ENCODE results near the gene SPOP.
"Not testable (repeated sequence)": the region's sequence is repeated elsewhere in the genome, so short reads cannot be mapped to it uniquely, and the experiment has no call there.

SPOP gene

DNA sequence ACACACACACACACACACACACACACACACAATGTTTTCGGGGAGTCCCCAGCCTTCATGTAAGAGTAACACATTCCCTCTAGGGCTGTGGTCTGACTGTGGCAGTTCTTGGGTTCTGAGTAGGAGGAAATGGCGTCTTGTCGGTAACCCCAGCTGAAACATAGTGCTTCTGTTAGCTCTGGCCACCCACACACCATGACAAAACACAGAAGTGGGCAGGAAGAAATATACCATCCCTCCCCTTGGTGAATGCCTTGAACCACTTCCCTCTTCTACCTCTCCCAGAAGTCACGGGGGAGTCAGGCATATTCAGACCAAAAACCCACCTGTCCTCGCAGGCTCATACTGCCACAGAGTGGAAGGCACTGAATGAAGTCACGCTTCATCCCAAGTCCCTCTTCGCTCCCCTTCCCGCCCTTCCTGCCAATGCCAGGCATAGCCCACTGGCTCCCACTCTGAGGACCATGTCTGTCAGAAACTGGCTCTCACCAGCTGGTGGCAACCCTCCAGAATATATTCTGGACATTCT, 18.4 kb upstream of the SPOP start:
- in situ Hi-C loops (cut with HindIII; ENCODE audit: low sequenced_read_pairs), result no loop called here

DNA sequence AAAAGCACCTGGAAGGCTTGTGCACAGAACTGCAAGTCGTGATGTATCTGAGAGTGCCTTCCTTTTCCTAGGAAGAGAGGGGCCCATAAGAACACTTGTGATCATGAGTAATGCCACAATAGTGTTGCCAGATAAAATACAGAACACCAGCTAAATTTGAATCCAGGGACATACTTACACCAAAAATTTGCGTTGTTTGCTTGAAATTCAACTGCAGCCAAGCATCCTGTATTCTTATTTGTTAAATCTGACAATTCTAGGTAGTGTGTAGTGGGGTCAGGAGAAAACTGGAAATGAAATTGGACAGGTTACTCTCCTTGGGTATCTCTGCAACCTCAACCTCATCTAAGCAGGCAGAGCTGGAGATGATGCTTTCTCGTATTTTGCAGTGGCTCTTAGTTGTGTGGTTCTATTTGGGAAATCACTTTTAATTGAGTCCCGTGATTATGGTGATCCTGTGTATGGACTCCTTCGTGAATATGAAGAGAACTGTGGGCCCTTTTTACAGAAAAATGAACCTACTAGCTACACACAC, 17.9 kb upstream of the SPOP start:
- in situ Hi-C loops (cut with HindIII; ENCODE audit: low sequenced_read_pairs), result no loop called here

DNA sequence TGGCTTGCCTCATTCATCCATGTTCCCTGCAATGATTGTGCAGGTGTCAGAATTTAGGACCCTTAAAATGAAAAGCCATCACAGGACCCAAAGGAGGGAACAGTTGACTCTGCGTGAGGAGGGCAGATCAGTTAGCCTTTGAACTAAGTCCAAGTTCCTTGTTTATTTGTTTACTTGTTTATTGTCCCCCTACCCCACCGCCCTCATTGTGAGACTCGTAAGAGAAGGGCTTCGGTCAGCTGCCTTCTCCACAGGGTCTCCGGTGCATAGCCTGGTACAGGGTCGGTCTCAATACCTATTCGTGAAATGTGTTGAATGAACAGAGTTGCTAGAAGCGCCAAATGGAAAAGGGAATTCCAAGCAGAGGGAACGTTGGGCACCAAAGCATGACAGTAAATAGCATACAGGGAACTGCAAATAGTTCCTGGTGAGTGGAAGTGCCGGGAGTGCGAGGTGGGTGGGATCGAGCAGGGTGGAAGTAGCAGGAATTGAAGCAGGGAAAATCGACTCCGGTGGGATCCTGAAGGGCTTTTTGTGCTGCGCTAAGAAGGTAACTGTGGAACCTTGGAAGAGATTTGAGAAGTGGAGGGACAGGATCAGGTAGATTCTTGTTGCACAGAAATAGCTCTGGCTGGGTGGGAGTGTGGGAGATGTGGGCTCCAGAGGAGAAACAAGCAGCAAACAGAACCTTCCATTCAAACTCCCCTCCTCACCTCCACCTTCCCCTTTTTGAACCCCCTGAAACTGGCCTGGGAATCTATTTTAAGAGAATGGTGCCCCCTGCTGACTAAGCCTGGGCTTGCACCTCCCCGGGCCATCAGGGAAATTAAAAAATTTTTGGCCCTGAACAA, 17.2 kb upstream of the SPOP start:
- in situ Hi-C loops (cut with HindIII; ENCODE audit: low sequenced_read_pairs), result no loop called here

DNA sequence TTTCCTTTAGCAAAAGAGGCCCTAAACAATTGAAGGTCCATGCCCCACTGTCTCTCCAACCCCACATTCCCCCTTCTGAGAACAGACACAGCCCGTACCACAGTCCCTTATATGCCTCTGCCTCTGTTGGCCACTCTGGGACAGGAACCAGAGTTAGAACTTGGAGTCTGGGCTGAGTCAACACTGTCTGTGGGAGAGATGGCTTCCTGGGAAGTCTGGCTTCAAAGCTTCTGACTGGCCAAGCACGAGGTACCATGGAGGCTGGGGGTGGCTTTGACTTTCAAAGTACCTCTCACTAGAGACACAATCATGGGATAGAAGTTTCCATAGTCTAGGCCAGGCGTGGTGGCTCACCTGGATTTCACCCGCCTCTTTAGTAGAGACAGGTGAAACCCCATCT, 14.9 kb upstream of the SPOP start:
- in situ Hi-C loops (cut with HindIII; ENCODE audit: low sequenced_read_pairs), result no loop called here

DNA sequence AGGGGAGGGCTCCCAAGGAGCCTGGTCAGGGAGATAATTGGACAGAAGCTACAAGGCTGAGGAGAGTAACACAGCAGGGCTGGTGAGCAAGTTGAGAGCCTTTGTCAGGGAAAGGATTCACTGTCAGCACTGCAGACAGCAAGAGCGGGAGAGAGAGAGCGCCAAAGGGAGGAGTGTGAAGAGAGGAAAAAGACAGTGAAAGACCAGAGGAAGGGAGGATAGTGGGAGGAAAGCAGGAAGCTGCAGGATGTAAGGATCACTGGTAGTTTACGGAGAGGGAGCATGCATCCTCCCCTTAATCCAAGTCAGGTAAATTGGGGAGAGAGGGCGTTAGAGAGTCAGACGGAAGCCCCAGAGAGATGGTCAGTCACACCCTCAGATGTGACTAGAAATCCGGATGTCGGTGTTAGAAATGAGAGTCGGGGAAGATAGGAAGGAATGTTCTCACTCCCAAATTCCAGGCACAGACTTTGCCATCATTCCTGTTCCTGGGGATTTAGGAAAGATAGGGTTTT, 13.8 kb upstream of the SPOP start:
- in situ Hi-C loops (cut with HindIII; ENCODE audit: low sequenced_read_pairs), result no loop called here

DNA sequence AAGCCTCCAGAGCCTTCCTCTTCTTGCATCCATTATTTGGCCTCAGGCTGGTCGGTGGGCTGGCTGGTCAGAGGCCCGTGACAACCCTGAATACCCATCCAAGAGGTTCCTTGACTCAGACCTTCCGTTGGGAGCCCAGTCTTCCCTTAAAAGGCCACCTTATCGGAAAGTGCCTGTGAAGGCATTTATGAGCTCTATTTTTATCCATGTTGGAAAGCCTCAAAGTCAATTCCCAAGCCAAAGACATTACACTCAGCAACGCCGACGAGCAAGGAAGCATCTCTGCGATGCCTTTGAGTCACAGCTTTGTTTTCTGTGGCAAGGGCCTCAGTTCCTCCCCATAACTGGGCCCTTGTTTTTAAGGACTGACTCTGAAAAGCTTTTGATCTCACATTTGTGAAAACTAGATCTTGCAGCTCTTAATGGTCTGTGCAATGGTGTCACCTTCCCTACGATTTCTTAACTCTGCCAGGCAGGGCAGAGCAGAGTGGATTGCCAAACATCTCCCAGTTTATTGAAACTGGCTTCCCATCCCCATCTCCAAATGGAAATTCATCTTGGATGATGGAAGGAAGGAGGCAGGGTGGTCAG, 13.3 kb upstream of the SPOP start:
- in situ Hi-C loops (cut with HindIII; ENCODE audit: low sequenced_read_pairs), result no loop called here

DNA sequence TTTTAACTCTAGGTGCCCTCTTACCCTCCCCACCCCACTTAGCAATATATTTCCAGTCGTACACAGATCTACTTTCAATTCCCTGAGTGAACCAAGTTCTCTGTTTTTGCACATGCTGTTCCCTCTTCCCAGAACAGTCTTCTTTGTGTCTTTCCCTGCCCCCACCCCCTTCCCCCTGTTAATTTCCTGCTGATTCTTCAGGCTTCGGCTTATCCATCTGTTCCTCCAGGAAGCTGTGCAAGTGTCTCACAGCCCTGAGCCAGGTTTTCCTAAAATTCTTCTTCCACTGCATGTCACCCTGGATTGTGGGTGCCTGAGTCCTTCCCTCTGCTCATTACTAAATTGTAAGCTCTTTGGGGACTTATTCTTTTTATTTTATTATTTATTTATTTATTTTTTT, 12.4 kb upstream of the SPOP start:
- in situ Hi-C loops (cut with HindIII; ENCODE audit: low sequenced_read_pairs), result no loop called here

DNA sequence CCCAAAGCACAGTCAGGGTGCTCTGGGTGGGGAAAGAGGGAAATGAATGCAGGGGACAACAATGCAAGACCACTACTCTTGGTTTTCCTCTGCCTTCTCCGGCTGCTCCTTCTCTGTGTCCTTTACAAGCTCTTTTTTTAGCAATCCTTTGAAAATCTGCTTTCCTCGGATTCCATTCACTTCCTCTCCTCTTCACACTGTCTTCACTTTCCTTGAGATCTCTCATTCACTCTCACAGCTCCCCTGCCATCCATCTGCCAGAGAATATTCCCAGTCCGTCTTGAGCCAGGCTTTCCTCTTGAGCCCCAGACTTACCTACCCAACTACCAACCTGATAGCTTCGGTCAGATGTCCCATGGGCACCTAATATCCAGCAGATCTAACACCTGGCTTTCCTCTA, 11.0 kb upstream of the SPOP start:
- in situ Hi-C loops (cut with HindIII; ENCODE audit: low sequenced_read_pairs), result no loop called here

DNA sequence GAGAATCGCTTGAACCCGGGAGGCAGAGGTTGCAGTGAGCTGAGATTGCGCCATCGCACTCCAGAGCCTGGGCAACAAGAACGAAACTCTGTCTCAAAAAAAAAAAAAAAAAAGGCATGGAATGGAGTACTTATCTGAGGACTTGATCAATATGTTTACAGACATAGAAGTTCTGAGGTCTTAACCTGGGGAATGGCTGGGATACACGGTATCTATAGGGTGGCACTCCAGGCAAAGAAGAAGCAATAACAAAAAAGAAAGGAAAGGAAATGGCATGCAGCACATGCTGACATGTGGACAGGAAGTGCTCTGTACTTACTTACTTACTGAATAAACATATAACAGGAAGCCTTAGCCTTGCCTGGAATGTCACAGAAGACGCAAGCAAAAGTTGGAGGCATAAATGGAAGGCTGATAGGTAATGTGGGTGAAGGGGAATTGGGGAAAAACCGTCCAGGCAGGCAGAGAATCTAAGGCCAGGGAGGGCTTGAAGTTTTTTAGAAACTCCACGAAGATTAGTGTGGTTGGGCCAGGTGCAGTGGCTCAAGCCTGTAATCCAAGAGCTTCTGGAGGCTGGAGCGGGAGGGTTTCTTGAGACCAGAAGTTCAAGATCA, 10.1 kb upstream of the SPOP start:
- in situ Hi-C loops (cut with HindIII; ENCODE audit: low sequenced_read_pairs), result no loop called here

DNA sequence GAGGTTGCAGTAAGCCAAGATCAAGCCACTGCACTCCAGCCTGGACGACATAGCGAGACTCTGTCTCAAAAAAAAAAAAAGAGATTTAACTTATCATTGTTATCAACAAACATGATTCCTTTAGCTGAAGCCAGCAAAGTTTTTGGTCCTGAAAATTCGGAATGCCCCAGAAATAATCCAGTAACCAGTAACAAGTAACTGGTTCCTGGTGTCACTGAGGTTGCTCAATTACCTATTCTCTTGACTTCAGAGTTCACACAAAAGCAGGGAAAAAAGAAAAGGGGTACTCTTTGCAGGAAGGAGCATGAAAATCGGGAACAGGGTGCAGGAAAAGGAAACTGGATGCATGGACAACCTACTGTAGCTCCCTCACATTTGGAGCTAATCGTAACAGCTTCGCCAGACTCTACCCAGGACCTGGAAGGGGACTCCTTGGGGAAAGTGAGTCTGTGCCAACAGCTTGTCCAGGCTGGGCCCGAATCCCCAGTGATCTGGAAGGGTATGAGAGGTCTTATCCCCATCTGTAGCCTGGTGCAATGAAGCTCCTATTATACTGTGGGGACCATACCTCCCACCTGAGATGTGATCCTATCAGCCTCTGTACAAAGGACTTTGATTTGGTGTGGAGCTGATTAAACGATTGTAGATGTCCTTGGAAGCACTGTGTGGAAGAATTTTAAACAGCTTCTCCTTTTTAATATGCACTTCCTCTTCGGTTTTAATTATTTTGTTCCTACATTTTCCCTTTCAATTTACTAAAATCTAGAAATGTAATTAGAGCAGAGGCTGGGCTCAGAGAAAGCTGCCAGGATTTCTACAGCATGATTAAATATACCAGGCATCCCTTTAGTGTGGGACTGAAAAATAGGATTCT, 3.4 kb upstream of the SPOP start:
- in situ Hi-C loops (cut with HindIII; ENCODE audit: low sequenced_read_pairs), result no loop called here

DNA sequence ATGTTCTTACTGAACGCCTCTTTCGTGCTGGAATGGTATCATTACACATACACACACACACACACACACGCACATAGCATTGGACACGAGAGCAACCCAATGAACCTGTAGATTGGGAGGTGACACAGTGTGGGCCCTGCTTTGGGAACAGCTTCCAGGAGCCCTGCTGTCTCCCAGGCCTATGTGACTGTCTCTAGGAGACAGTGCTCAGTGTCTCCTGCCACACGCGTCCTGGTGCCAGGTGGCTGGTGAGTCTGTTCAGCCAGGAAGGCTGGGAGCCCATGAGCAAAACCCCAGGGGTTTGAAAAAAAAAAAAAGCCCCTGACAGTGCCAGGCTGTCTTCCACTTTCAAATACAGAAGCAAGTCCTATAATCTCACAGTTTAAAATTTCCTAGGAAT, 2.4 kb upstream of the SPOP start:
- in situ Hi-C loops (cut with HindIII; ENCODE audit: low sequenced_read_pairs), result no loop called here

DNA sequence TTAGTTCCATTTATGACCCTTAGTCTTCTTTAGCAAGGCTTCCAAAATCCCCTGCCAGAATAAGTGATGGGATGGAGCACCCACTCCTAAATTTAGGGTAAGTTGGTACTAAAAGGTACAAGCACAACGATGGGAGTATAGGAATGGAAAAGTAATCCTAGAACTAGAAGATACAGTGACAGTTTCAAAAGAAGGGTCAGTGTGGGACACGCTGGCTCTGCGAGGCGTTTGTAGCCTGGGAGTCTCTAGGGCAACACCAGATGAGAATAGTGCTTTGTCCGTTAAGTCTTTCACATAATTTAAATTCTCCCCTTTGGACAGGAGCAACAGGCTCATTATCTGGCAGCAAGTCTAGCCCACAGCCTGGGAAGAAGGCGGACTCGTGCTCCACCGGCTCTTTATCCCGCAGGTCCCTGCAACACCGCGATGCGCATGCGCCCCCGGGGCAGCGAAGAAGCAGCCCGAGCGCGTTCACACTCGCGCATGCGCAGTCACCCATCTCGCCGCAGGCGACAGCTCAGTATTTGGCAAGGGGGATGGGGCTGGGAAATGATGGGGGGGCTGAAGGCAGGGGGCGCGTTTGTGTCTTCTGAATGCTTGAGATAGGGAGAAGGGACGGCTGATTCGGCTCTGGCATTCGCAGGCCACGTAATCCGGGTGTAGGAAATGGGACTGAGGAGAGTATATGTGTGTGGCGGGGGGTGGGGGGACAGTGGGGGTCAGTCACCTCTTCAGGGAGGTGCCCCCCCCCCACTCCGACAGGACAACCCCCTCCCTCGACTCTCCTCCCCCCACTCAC, 564 bp downstream of the SPOP start:
- in situ Hi-C loops (cut with HindIII; ENCODE audit: low sequenced_read_pairs), result no loop called here

DNA sequence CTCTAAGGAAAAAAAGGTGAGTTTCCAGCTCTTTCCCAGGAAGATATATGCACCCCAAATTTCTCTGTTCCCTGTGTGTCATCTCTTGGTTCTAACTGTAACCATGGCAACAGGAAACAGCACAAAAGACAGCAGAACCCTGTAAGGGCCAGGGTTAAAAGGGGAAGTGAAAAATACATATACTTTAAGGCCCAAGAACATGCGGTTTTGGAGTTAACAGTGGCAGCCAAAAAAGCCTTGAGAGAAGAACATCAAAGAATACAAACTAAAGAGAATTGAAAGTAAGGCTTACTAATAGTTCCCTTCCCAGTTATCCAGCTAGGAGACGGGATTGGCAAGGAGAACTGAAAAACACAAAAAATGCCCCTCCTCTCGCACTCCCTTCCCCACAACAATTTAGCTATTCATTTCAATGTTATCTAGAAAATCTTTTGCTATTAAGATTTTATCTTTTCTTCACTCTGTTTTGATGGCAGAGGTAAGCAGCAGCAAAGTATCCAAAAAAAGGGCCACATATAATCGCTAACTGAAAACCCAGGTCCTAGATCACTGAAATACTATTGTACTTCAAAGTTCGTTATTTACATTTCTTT, 1.5 kb downstream of the SPOP start:
- in situ Hi-C loops (cut with HindIII; ENCODE audit: low sequenced_read_pairs), result no loop called here

DNA sequence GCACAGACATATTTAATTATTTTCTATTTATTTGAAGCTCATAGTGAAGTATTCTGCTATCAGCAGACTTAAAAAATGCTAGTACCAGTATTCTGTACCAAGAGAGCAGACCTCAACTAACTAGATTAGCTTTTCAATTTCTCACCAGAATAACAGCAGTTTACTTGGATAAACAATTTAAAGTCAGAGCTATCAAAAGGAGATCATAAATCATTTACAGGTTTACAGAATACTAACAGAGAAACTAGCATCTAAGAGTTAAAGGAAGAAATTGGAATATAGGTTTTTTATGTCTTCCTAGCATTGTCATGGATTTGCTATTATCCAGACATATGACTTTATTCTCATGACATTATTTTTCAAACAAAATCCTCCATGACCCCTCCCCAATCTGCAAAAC, 3.4 kb downstream of the SPOP start:
- in situ Hi-C loops (cut with HindIII; ENCODE audit: low sequenced_read_pairs), result no loop called here

DNA sequence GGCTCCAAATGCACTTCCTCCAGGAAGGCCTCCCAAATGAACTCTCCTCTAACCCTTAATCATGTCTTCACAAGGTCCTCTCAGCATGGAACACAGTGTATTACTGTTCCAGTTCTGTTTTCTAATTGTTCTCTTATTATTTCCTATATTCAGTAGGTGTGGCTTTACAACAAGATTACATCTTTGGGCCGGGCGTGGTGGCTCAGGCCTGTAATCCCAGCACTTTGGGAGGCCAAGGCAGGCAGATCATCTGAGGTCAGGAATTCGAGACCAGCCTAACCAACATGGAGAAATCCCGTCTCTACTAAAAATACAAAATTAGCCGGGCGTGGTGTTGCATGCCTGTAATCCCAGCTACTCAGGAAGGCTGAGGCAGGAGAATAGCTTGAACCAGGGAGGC, 4.2 kb downstream of the SPOP start:
- in situ Hi-C loops (cut with HindIII; ENCODE audit: low sequenced_read_pairs), result not testable (repeated sequence)

DNA sequence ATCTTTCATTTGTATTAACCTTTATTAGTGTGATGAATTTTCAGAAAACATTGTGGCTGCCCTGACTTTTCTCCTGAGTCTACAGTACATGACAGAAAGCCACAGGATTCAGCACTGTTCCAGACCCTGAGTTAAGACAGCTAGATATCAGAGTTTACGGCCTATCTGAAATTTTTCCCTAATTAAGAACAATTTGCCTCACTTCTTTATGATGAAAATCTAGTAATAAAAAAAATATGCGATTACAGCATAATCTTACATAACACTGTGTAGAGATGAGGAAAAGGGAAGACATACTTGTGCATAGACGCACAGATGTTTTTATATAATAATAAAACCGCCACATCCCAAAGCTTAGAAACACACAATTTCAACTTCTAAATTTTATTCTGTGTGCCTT, 7.3 kb downstream of the SPOP start:
- in situ Hi-C loops (cut with HindIII; ENCODE audit: low sequenced_read_pairs), result no loop called here

DNA sequence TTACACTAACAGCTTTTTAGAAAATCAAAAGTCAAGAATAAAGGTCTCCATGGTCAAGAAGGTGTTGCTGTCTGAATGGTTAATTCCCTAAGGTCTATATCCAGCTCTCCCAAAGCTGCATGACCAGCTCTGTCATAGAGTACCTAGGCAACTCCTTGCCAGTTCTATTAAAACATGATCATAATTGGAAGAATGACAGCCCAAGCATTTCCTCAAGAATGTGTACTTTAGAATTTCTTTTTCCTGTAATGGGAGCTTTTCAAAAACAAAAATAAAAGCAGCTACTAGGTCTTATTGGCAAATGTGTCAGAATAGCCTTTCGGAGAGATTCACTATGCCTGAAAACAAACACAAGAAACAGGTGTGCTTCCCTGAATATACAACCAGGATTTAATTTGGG, 7.9 kb downstream of the SPOP start:
- in situ Hi-C loops (cut with HindIII; ENCODE audit: low sequenced_read_pairs), result no loop called here

DNA sequence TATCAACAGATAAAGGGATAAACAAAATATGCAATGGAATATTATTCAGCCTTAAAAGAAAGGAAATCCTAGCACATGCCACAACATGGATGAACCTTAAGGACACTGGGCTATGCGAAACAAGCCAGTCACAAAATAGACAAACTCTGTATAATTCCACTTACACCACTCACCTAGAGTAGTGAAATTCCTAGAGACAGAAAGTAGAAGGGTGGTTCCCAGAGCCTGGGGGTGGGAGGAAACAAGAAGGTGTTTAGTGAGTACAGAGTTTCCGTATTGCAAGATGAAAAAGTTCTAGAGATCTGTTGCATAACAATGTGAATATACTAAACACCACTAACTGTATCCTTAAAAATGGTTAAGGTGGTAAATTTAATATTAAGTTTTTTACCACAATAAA, 10.0 kb downstream of the SPOP start:
- in situ Hi-C loops (cut with HindIII; ENCODE audit: low sequenced_read_pairs), result no loop called here

DNA sequence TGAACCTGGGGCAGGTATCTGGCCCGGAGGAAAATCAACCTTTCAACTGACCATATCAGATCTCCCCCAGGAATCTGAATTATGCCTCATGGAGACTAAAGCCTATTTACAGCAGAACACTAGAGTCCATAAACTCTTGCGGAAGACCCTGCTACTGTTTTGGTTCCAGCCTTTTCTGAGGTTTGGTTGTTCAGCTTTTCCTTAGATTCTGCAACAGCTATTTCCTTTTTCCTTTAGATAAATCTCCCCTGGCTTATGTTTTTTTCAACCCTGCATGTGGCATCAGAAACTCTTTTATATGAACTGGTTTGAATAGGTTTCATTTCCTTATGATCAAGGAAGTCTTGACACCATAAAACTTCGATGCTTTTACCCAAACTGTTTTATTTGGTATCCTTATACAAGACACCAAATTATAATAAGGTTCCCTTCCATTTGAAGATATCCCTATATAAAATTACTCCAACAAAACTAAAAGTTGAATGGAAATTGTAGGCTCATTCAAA, 13.1 kb downstream of the SPOP start:
- in situ Hi-C loops (cut with HindIII; ENCODE audit: low sequenced_read_pairs), result no loop called here
